Endothelial cell of umbilical vein (primary cell): Measurements from ENCODE around the gene APOL4. TPM values are rescaled to one million over a fixed set of nuclear protein-coding genes. Genes with fewer than 3 reads are reported as not detected.

Experiments used
- BruUV-seq: library from RNA; stranded (reverse); fragments of 400-500 nt; replicated peaks from 2 replicates; lab custom pipeline; 2021; lab: Mats Ljungman, UMichigan
- CTCF ChIA-PET: fragments of 300-600, 350-600 bp; sonication (Branson Sonifier 250); formaldehyde crosslinking; loops from one replicate; lab custom pipeline; 2021; ENCODE audit warnings: antibody characterized with exemption, inconsistent platforms; lab: Charles Lee
- POLR2A ChIA-PET: fragments of 300-600, 350-600 bp; sonication (Branson Sonifier 250); formaldehyde crosslinking; loops from one replicate; lab custom pipeline; 2021; ENCODE audit warnings: antibody characterized with exemption, inconsistent platforms; lab: Charles Lee
- DNase-seq: peaks from one replicate; pipeline ENCODE4 v3.0.0-alpha.2; 2011; ENCODE audit warnings: low read depth, low spot score
- FAIRE-seq: peaks from 2 replicates; lab custom pipeline; 2011; peaks lifted over from hg19 to GRCh38; lab: Jason Lieb, UNC
- H2AFZ ChIP-seq: 2 replicates; pipeline ENCODE4 v1.6.0; 2012; ENCODE audit warnings: low read depth, low read length, control low read depth, inconsistent platforms
- H3K27ac ChIP-seq: 2 replicates; pipeline ENCODE4 v1.5.1; 2011; ENCODE audit warnings: low read depth, mild to moderate bottlenecking, control low read depth, low read length, moderate library complexity; ENCODE audit not compliant: insufficient read depth
- H3K27me3 ChIP-seq, 2 experiments: 2 replicates each; pipeline versions ENCODE4 v1.6.0 to v1.6.1; 2011; ENCODE audit warnings: low read length in 2 of 2, mixed read lengths in 1 of 2; ENCODE audit not compliant: control insufficient read depth in 2 of 2, insufficient read depth in 2 of 2
- H3K36me3 ChIP-seq, 2 experiments: 2 replicates in 1 of 2; 3 replicates in 1 of 2; pipeline ENCODE4 v1.5.1; 2011; ENCODE audit warnings: low read length in 2 of 2, mild to moderate bottlenecking in 1 of 2, moderate library complexity in 1 of 2; ENCODE audit not compliant: control insufficient read depth in 2 of 2, insufficient read depth in 2 of 2; ENCODE audit errors: extremely low read depth in 1 of 2
- H3K4me1 ChIP-seq: 3 replicates; pipeline ENCODE4 v1.5.1; 2011; ENCODE audit warnings: mild to moderate bottlenecking, low read length; ENCODE audit not compliant: control insufficient read depth, insufficient read depth; ENCODE audit errors: extremely low read depth
- H3K4me2 ChIP-seq: 2 replicates; pipeline ENCODE4 v1.6.1; 2011; ENCODE audit warnings: low read length, control low read depth, mixed read lengths; ENCODE audit not compliant: insufficient read depth
- H3K4me3 ChIP-seq, 3 experiments: fragments of 200-600 bp in 1 of 3; sonication (generic), shearing (Covaris generic) in 1 of 3; replicated peaks in 1 of 3; 2 replicates each; pipeline ENCODE4 v1.5.1; 2011 to 2016; ENCODE audit warnings: control low read depth in 3 of 3, low read length in 3 of 3, mild to moderate bottlenecking in 2 of 3, inconsistent platforms in 1 of 3, low read depth in 1 of 3, moderate library complexity in 1 of 3; ENCODE audit not compliant: insufficient read depth in 1 of 3
- H3K79me2 ChIP-seq: 2 replicates; pipeline ENCODE4 v1.6.0; 2012; ENCODE audit warnings: low read length, inconsistent platforms; ENCODE audit not compliant: control insufficient read depth, insufficient read depth
- H3K9ac ChIP-seq: replicated peaks from 2 replicates; pipeline ENCODE3; 2011; ENCODE audit warnings: low read length, control low read depth; ENCODE audit not compliant: insufficient read depth; ENCODE audit errors: extremely low read depth
- H3K9me1 ChIP-seq: replicated peaks from 3 replicates; pipeline ENCODE4 v1.6.0; 2011; ENCODE audit warnings: mild to moderate bottlenecking, low read length; ENCODE audit not compliant: control insufficient read depth, insufficient read depth; ENCODE audit errors: extremely low read depth
- H3K9me3 ChIP-seq: replicated peaks from 2 replicates; pipeline ENCODE4 v1.5.1; 2012; ENCODE audit warnings: low read length, inconsistent platforms; ENCODE audit not compliant: control insufficient read depth, insufficient read depth
- H4K20me1 ChIP-seq: replicated peaks from 2 replicates; pipeline ENCODE3; 2011; ENCODE audit warnings: mild to moderate bottlenecking, low read length; ENCODE audit not compliant: control insufficient read depth, insufficient read depth; ENCODE audit errors: extremely low read depth
- EZH2 ChIP-seq: IDR thresholded peaks from 2 replicates; pipeline ENCODE4 v1.6.1; 2012; ENCODE audit warnings: borderline replicate concordance, low read depth, mild to moderate bottlenecking, moderate library complexity, low read length, inconsistent platforms; ENCODE audit not compliant: severe bottlenecking
- FOS ChIP-seq: IDR thresholded peaks from 2 replicates; pipeline ENCODE4 v1.6.1; 2011; ENCODE audit warnings: mild to moderate bottlenecking, low read length, moderate library complexity, borderline replicate concordance; ENCODE audit not compliant: insufficient read depth
- GATA2 ChIP-seq: IDR thresholded peaks from 2 replicates; pipeline ENCODE4 v1.7.0; 2011; ENCODE audit warnings: low read depth, mild to moderate bottlenecking, moderate library complexity, mixed read lengths, low read length; ENCODE audit not compliant: insufficient read length, insufficient read depth
- JUN ChIP-seq: IDR thresholded peaks from 2 replicates; pipeline ENCODE4 v1.6.1; 2011; ENCODE audit warnings: borderline replicate concordance, low read depth; ENCODE audit not compliant: insufficient read length, insufficient read depth
- MYC ChIP-seq: IDR thresholded peaks from one replicate; pipeline ENCODE4 v1.6.1; 2011; ENCODE audit warnings: mild to moderate bottlenecking, low read depth, low read length
- POLR2A ChIP-seq: IDR thresholded peaks from 2 replicates; pipeline ENCODE4 v1.6.1; 2012; ENCODE audit warnings: low read depth, mild to moderate bottlenecking, control low read depth, low read length
- POLR2AphosphoS5 ChIP-seq: IDR thresholded peaks from 2 replicates; pipeline ENCODE4 v1.6.1; 2012; ENCODE audit warnings: low read depth, mild to moderate bottlenecking, control low read depth, low read length, moderate library complexity; ENCODE audit not compliant: insufficient read depth
- dilution Hi-C: fragments of 300-500 bp; cut with MboI; formaldehyde crosslinking; loops from one replicate; pipeline ENCODE4 v1.15.0; 2019; ENCODE audit warnings: low sequenced_read_pairs; ENCODE audit not compliant: extremely low pct_ligation_motif_present
- intact Hi-C: fragments of 100-400 bp; cut with micrococcal nuclease; formaldehyde crosslinking; loops from one replicate; pipeline ENCODE4 v1.10.0; 2022
- polyA plus RNA-seq, 4 experiments: library from polyadenylated mRNA; depleted of rRNA in 3 of 4; stranded (reverse) in 3 of 4; unstranded in 1 of 4; fragments of >200 nt; gene quantifications; 2 replicates each; pipeline versions ENCODE4 v1.2.1 to v1.2.3, GENCODE V29; 2011 to 2012; ENCODE audit warnings: missing spikeins in 1 of 4
- total RNA-seq: library from RNA; stranded (reverse); gene quantifications from 2 replicates; pipeline ENCODE4 v1.2.3, GENCODE V29; 2021
- TF ChIP-seq, protein P1 (sequence below), 2 donors: IDR thresholded peaks; 1 replicate in 1 of 2; 2 replicates in 1 of 2; pipeline ENCODE4 v1.5.1; 2011; ENCODE audit warnings: low read length in 2 of 2, mild to moderate bottlenecking in 2 of 2, moderate library complexity in 2 of 2, control low read depth in 1 of 2, inconsistent platforms in 1 of 2, low read depth in 1 of 2; ENCODE audit not compliant: insufficient read depth in 1 of 2; ENCODE audit errors: extremely low read depth in 1 of 2
- TF ChIP-seq, protein P2 (sequence below): IDR thresholded peaks from 2 replicates; pipeline ENCODE4 v1.6.1; 2011; ENCODE audit not compliant: insufficient read depth, insufficient read length

APOL4 gene
- total and polyA plus RNA-seq, 2 donors (not counting 3 experiments of a cell fraction or from before 2014, with no cell fraction given): 0.33 to 0.97 TPM

DNA sequence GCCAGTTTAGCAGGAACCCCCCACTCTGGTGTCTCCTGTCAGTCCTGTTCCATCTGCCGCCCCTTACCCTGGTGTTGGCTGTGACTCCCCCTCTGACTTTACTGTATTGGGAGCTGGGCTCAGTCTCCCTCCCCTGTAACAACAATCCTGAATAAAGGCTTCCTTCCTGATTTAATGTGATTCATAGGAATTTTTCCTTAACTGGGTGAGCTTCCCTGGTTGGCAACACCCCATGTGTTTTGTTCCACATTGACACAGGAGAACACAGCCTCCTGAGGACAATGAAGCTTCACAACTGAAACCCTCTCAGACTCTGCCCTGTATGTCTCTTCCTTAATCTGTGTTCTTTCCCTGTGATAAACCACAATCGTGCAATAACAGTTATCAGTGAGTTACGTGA is 8.4 kb downstream of the APOL4 start:
- FAIRE-seq: peak; percentile 24
- Histone ChIP-seq H3K79me2 (no peaks in the 10 kb centered on the region), H3K27me3 (peaks cover 0 to 6% of the 10 kb centered on the region in 2 experiments), H3K4me2 (no peak overlapping the region), H3K9ac (no peak overlapping the region), H3K4me1 (peaks cover 33% of the 10 kb centered on the region), H3K27ac (no peak overlapping the region), H3K9me1 (no peaks in the 10 kb centered on the region), H4K20me1 (no peaks in the 10 kb centered on the region), H3K9me3 (no peaks in the 10 kb centered on the region), H2AFZ (no peak overlapping the region), H3K4me3 (no peak overlapping the region), H3K36me3 (no peaks in the 10 kb centered on the region)
- intact Hi-C loops: no loop called here
- TF ChIP-seq EZH2: no peak
- TF ChIP-seq POLR2A: no peak
- TF ChIP-seq JUN: no peak
- TF ChIP-seq GATA2: no peak
- no peak for TF ChIP-seq MYC
- no peak for TF ChIP-seq POLR2AphosphoS5
- TF ChIP-seq FOS: no peak
- TF ChIP-seq, protein P1, sequence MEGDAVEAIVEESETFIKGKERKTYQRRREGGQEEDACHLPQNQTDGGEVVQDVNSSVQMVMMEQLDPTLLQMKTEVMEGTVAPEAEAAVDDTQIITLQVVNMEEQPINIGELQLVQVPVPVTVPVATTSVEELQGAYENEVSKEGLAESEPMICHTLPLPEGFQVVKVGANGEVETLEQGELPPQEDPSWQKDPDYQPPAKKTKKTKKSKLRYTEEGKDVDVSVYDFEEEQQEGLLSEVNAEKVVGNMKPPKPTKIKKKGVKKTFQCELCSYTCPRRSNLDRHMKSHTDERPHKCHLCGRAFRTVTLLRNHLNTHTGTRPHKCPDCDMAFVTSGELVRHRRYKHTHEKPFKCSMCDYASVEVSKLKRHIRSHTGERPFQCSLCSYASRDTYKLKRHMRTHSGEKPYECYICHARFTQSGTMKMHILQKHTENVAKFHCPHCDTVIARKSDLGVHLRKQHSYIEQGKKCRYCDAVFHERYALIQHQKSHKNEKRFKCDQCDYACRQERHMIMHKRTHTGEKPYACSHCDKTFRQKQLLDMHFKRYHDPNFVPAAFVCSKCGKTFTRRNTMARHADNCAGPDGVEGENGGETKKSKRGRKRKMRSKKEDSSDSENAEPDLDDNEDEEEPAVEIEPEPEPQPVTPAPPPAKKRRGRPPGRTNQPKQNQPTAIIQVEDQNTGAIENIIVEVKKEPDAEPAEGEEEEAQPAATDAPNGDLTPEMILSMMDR (IDR thresholded peaks at IDR 0.05; ENCODE audit: extremely low read depth in 1 of 2, insufficient read depth in 1 of 2, low read depth in 1 of 2, low read length in 2 of 2): no peak
- TF ChIP-seq, protein P2, sequence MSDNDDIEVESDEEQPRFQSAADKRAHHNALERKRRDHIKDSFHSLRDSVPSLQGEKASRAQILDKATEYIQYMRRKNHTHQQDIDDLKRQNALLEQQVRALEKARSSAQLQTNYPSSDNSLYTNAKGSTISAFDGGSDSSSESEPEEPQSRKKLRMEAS: no peak
- POLR2A ChIA-PET: no interaction called here
- no TSS peak for BruUV-seq
- dilution Hi-C loops: no loop called here
- CTCF ChIA-PET: interaction anchor here (0.7 to 3.4 kb wide), 6 partner anchors 29 to 293 kb away, joined by 3 to 26 read pairs (median 3); partner anchors contain the start of gene APOL2
- peak; percentile 60 for DNase-seq
